ENCODE measurements around the gene TTN. TPM values are rescaled to one million over a fixed set of nuclear protein-coding genes. Genes with fewer than 3 reads are reported as not detected.

The TTN gene
- total RNA-seq, 6 donors from 2014 or later, result 13.8 to 895 (median 119) TPM

- ATAC-seq (ENCODE audit: low FRiP score in 2 of 2) (no peak), DNase-seq (no peak)
- no peak overlapping the region for H3K27ac ChIP-seq
- no peak overlapping the region for H3K4me3 ChIP-seq
- peaks cover 0 to 2% (median 0%) of the 10 kb centered on the region in 4 donors for H3K36me3 ChIP-seq
- no peaks in the 10 kb centered on the region for H3K27me3 ChIP-seq
- WGBS, 2 donors, result 38 to 40% methylated on average over 1 of the region's 1 CpG
- H3K9me3 ChIP-seq, result no peaks in the 10 kb centered on the region
- H3K4me1 ChIP-seq, result no peaks in the 10 kb centered on the region
- TF ChIP-seq POLR2A (IDR thresholded peaks at IDR 0.05) (no peak), POLR2AphosphoS5 (IDR thresholded peaks at IDR 0.05) (no peak), CTCF (IDR thresholded peaks at IDR 0.05) (no peak), EP300 (IDR thresholded peaks at IDR 0.05) (no peak)
Measured at GRCh38 chr2:178641498-178641897, 165.7 kb downstream of the TTN start.

GRCh38 chr2:178635897-178636296 lies 171.3 kb downstream of the TTN start:
- DNase-seq (no peak), ATAC-seq (ENCODE audit: low FRiP score in 2 of 2) (no peak)
- 93 to 95% methylated on average over 11 of the region's 11 CpGs for WGBS, 2 donors
- peaks cover 0 to 4% (median 0%) of the 10 kb centered on the region in 4 donors for H3K36me3 ChIP-seq
- no peaks in the 10 kb centered on the region for H3K27me3 ChIP-seq
- H3K9me3 ChIP-seq, result no peaks in the 10 kb centered on the region
- TF ChIP-seq CTCF (IDR thresholded peaks at IDR 0.05), result no peak
- TF ChIP-seq EP300 (IDR thresholded peaks at IDR 0.05), result no peak
- no peak for TF ChIP-seq POLR2AphosphoS5 (IDR thresholded peaks at IDR 0.05)
- TF ChIP-seq POLR2A (IDR thresholded peaks at IDR 0.05), result no peak
- H3K27ac ChIP-seq, result no peak overlapping the region
- H3K4me1 ChIP-seq, result no peaks in the 10 kb centered on the region
- no peak overlapping the region for H3K4me3 ChIP-seq

- TF ChIP-seq POLR2AphosphoS5 (IDR thresholded peaks at IDR 0.05), result no peak
- TF ChIP-seq POLR2A (IDR thresholded peaks at IDR 0.05), result no peak
- no peak for TF ChIP-seq EP300 (IDR thresholded peaks at IDR 0.05)
- ATAC-seq (ENCODE audit: low FRiP score in 2 of 2) (no peak), DNase-seq (no peak)
- no peak overlapping the region for H3K4me3 ChIP-seq
- H3K27me3 ChIP-seq, result no peaks in the 10 kb centered on the region
- no peak overlapping the region for H3K27ac ChIP-seq
- H3K4me1 ChIP-seq, result no peaks in the 10 kb centered on the region
- no peaks in the 10 kb centered on the region for H3K9me3 ChIP-seq
- peaks cover 0 to 4% (median 2%) of the 10 kb centered on the region in 4 donors for H3K36me3 ChIP-seq
- WGBS, 2 donors, result 58 to 60% methylated on average over 3 of the region's 3 CpGs
Measured at GRCh38 chr2:178632729-178633128, 174.5 kb downstream of the TTN start.

- Histone ChIP-seq H3K9me3 (no peaks in the 10 kb centered on the region), H3K27me3 (no peaks in the 10 kb centered on the region), H3K36me3 (peaks cover 0 to 3% (median 0%) of the 10 kb centered on the region in 4 donors), H3K4me1 (no peaks in the 10 kb centered on the region), H3K4me3 (no peak overlapping the region), H3K27ac (no peak overlapping the region)
- no peak for DNase-seq
- 93% methylated on average over 5 of the region's 5 CpGs for WGBS, 2 donors
- TF ChIP-seq POLR2A (IDR thresholded peaks at IDR 0.05) (no peak), EP300 (IDR thresholded peaks at IDR 0.05) (no peak), POLR2AphosphoS5 (IDR thresholded peaks at IDR 0.05) (no peak), CTCF (IDR thresholded peaks at IDR 0.05) (no peak)
- no peak for ATAC-seq (ENCODE audit: low FRiP score in 2 of 2)
Measured at GRCh38 chr2:178630581-178630980, 176.6 kb downstream of the TTN start.

GRCh38 chr2:178629463-178629862 lies 177.8 kb downstream of the TTN start:
- ATAC-seq (ENCODE audit: low FRiP score in 2 of 2), result no peak
- Histone ChIP-seq H3K27me3 (no peaks in the 10 kb centered on the region), H3K36me3 (peaks cover 0 to 3% (median 0%) of the 10 kb centered on the region in 4 donors), H3K4me1 (no peaks in the 10 kb centered on the region), H3K27ac (no peak overlapping the region), H3K4me3 (no peak overlapping the region), H3K9me3 (no peaks in the 10 kb centered on the region)
- no peak for TF ChIP-seq POLR2A (IDR thresholded peaks at IDR 0.05)
- no peak for TF ChIP-seq POLR2AphosphoS5 (IDR thresholded peaks at IDR 0.05)
- no peak for TF ChIP-seq EP300 (IDR thresholded peaks at IDR 0.05)
- TF ChIP-seq CTCF (IDR thresholded peaks at IDR 0.05), result no peak
- no peak for DNase-seq
- 87 to 88% methylated on average over 11 of the region's 11 CpGs for WGBS, 2 donors

Data from upper lobe of left lung (tissue), 6 donors.